Femur (tissue), 1 donor: ENCODE results near the gene ATP11B.
"Not testable (repeated sequence)": the region's sequence is repeated elsewhere in the genome, so short reads cannot be mapped to it uniquely, and the experiment has no call there.

Experiments used
- DNase-seq: peaks from one replicate; pipeline ENCODE4 v3.0.0-alpha.2; 2017

Gene ATP11B

GRCh38 chr3:182848906-182849305 lies 55.6 kb downstream of the ATP11B start:
- DNase-seq = no peak

- no peak for DNase-seq
These were observed 61.8 kb downstream of the ATP11B start for GRCh38 chr3:182855076-182855475.

- no peak for DNase-seq
These were observed 68.0 kb downstream of the ATP11B start for GRCh38 chr3:182861348-182861747.

GRCh38 chr3:182862159-182862860 lies 69.0 kb downstream of the ATP11B start:
- DNase-seq = no peak

GRCh38 chr3:182869059-182869458 lies 75.8 kb downstream of the ATP11B start:
- DNase-seq = no peak

GRCh38 chr3:182870917-182871316 lies 77.6 kb downstream of the ATP11B start:
- not testable (repeated sequence) for DNase-seq

- DNase-seq = no peak
These were observed 85.8 kb downstream of the ATP11B start for GRCh38 chr3:182879031-182879611.

GRCh38 chr3:182886497-182886896 lies 93.2 kb downstream of the ATP11B start:
- DNase-seq = no peak

GRCh38 chr3:182889948-182890629 lies 96.8 kb downstream of the ATP11B start:
- DNase-seq = no peak

GRCh38 chr3:182891364-182891763 lies 98.1 kb downstream of the ATP11B start:
- no peak for DNase-seq

- DNase-seq = no peak
These were observed 98.9 kb downstream of the ATP11B start for GRCh38 chr3:182892226-182892625.

- no peak for DNase-seq
These were observed 102.3 kb downstream of the ATP11B start for GRCh38 chr3:182895513-182896112.

GRCh38 chr3:182896553-182896952 lies 103.2 kb downstream of the ATP11B start:
- no peak for DNase-seq

GRCh38 chr3:182902236-182902635 lies 108.9 kb downstream of the ATP11B start:
- no peak for DNase-seq

- DNase-seq = no peak
These were observed 110.9 kb downstream of the ATP11B start for GRCh38 chr3:182904164-182904563.

GRCh38 chr3:182905623-182906022 lies 112.3 kb downstream of the ATP11B start:
- DNase-seq = no peak

GRCh38 chr3:182906036-182906435 lies 112.7 kb downstream of the ATP11B start:
- no peak for DNase-seq

- no peak for DNase-seq
These were observed 115.2 kb downstream of the ATP11B start for GRCh38 chr3:182908471-182908870.

- DNase-seq = no peak
These were observed 116.2 kb downstream of the ATP11B start for GRCh38 chr3:182909318-182910040.

GRCh38 chr3:182910936-182911781 lies 117.9 kb downstream of the ATP11B start:
- DNase-seq = no peak

- no peak for DNase-seq
These were observed 118.4 kb downstream of the ATP11B start for GRCh38 chr3:182911782-182912111.

GRCh38 chr3:182912474-182912873 lies 119.2 kb downstream of the ATP11B start:
- DNase-seq = no peak
